ENCODE measurements around the gene APBB1IP. TPM values are rescaled to one million over a fixed set of nuclear protein-coding genes. Genes with fewer than 3 reads are reported as not detected.
"Not testable (repeated sequence)": the region's sequence is repeated elsewhere in the genome, so short reads cannot be mapped to it uniquely, and the experiment has no call there.

The APBB1IP gene
- total RNA-seq, 2 donors from 2014 or later: 2.3 to 4.0 TPM

GRCh38 chr10:26579256-26580063 is 141.3 kb downstream of the APBB1IP start:
- Histone ChIP-seq H3K9me3 (no peaks in the 10 kb centered on the region), H3K4me1 (no peaks in the 10 kb centered on the region), H3K27me3 (no peaks in the 10 kb centered on the region), H3K27ac (no peak overlapping the region), H3K4me3 (no peak overlapping the region), H3K36me3 (replicated peaks in 1 of 2; ENCODE audit: insufficient read depth in 1 of 2, low read depth in 2 of 2) (no peaks in the 10 kb centered on the region)
- DNase-seq (peak in 1 of 4 donors; percentile 52), ATAC-seq (no peak)
- WGBS, 2 donors: 79 to 86% methylated on average over 12 to 26 of the region's 26 CpGs
- intact Hi-C loops (cut with DNase I): no loop called here
- no peak for TF ChIP-seq POLR2A (IDR thresholded peaks at IDR 0.05)

DNA sequence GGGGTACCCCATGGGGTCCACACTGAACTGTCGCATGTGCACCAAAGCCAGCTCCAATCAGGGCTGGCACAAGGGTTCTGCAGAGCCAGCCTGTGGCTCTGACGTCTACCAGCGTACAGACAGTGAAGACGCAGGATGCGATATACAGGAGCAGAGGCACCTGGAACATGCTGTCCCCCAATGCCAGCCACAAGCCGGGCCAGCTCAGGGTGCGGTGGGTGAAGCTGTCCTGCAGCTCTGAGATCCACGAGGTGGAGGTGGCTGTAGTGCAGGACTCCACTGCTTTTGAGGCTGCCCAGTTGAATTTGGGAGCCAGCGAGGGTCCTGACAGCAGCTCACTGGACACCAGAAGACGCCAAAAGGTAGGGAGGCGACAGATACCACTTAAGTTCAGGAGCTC is 148.1 kb downstream of the APBB1IP start:
- ATAC-seq (no peak), DNase-seq (no peak)
- no peaks in the 10 kb centered on the region for H3K9me3 ChIP-seq
- no peaks in the 10 kb centered on the region for H3K27me3 ChIP-seq
- intact Hi-C loops (cut with DNase I): no loop called here
- TF ChIP-seq CTCF (IDR thresholded peaks at IDR 0.05): no peak
- no peaks in the 10 kb centered on the region for H3K36me3 ChIP-seq (replicated peaks in 1 of 2; ENCODE audit: insufficient read depth in 1 of 2, low read depth in 2 of 2)
- no peak overlapping the region for H3K27ac ChIP-seq
- WGBS, 2 donors: 77 to 79% methylated on average over 10 to 11 of the region's 11 CpGs
- no peaks in the 10 kb centered on the region for H3K4me1 ChIP-seq
- no peak overlapping the region for H3K4me3 ChIP-seq

DNA sequence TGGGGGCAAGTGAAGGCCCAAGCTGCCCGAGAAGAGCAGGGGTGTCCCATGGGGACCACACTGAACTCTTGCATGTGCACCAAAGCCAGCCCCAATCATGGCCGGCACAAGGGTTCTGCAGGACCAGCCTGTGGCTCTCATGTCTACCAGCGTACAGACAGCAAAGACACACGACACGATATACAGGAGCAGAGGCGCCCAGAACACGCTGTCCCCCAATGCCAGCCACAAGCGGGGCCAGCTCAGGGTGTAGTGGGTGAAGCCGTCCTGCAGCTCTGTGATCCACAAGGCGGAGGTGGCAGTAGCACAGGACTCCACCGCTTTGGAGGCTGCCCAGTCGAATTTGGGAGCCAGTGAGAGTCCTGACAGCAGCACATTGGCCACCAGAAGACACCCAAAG is 150.5 kb downstream of the APBB1IP start:
- Histone ChIP-seq H3K9me3 (no peaks in the 10 kb centered on the region), H3K27me3 (no peaks in the 10 kb centered on the region), H3K36me3 (replicated peaks in 1 of 2; ENCODE audit: insufficient read depth in 1 of 2, low read depth in 2 of 2) (no peaks in the 10 kb centered on the region), H3K4me3 (no peak overlapping the region), H3K27ac (no peak overlapping the region), H3K4me1 (no peaks in the 10 kb centered on the region)
- ATAC-seq (no peak), DNase-seq (no peak)
- intact Hi-C loops (cut with DNase I): no loop called here
- TF ChIP-seq CTCF (IDR thresholded peaks at IDR 0.05) (no peak), POLR2A (IDR thresholded peaks at IDR 0.05) (no peak)
- 79 to 85% methylated on average over 9 to 12 of the region's 12 CpGs for WGBS, 2 donors

DNA sequence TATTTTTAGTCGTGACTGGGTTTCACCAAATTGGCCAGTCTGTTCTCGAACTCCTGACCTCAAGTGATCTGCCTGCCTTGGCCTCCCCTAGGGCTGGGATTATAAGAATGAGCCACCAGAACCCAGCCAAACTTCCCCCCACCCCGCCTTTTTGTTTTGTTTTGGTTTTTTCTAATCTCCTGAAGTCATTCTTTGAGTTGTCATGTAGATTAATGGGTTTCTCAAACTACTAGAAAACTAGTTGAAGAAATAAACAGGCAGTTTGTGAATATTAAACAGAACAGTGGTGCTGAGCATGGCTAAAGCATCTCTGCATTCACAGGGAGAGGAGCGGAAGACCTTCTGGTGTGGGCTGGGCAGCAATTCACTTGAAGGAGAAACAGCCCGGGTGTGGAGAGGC is 151.7 kb downstream of the APBB1IP start:
- WGBS, 2 donors: 53 to 61% methylated on average over 5 of the region's 5 CpGs
- H3K4me3 ChIP-seq; DNase-seq; H3K27me3 ChIP-seq; H3K36me3 ChIP-seq (replicated peaks in 1 of 2; ENCODE audit: insufficient read depth in 1 of 2, low read depth in 2 of 2); ATAC-seq; H3K4me1 ChIP-seq; H3K9me3 ChIP-seq; H3K27ac ChIP-seq; intact Hi-C loops (cut with DNase I): not testable (repeated sequence)

GRCh38 chr10:26593896-26594295 is 155.8 kb downstream of the APBB1IP start:
- H3K27me3 ChIP-seq: no peaks in the 10 kb centered on the region
- DNase-seq: no peak
- no peaks in the 10 kb centered on the region for H3K36me3 ChIP-seq (replicated peaks in 1 of 2; ENCODE audit: insufficient read depth in 1 of 2, low read depth in 2 of 2)
- no peak for ATAC-seq
- H3K4me3 ChIP-seq: no peak overlapping the region
- H3K4me1 ChIP-seq: no peaks in the 10 kb centered on the region
- intact Hi-C loops (cut with DNase I): no loop called here
- no peaks in the 10 kb centered on the region for H3K9me3 ChIP-seq
- 30 to 34% methylated on average over 10 to 19 of the region's 19 CpGs for WGBS, 2 donors
- H3K27ac ChIP-seq: no peak overlapping the region
- TF ChIP-seq POLR2A (IDR thresholded peaks at IDR 0.05): no peak
- TF ChIP-seq CTCF (IDR thresholded peaks at IDR 0.05): no peak

DNA sequence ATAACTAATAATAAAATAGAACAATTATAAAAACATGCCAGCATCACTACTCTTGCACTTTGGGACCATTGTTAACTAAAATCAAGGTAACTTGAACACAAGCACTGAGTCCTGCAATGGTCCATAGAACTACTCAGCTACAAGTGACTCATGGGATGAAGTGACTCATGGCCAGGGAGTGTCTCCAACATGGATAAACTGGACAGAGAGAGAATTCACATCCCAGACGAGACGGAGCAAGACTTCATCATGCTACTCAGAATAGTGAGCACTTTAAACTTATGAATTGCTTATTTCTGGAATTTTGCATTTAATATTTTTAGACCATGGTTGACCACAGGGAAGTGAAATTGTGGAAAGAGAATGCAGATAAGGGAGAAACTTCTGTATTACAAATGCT is 165.1 kb downstream of the APBB1IP start:
- H3K27me3 ChIP-seq; H3K36me3 ChIP-seq (replicated peaks in 1 of 2; ENCODE audit: insufficient read depth in 1 of 2, low read depth in 2 of 2); DNase-seq; H3K4me3 ChIP-seq; H3K9me3 ChIP-seq; H3K4me1 ChIP-seq; ATAC-seq; intact Hi-C loops (cut with DNase I); H3K27ac ChIP-seq: not testable (repeated sequence)
- 65 to 80% methylated on average over 2 of the region's 2 CpGs for WGBS, 2 donors

GRCh38 chr10:26604320-26605093 is 166.4 kb downstream of the APBB1IP start:
- H3K27ac ChIP-seq; intact Hi-C loops (cut with DNase I); DNase-seq; H3K4me1 ChIP-seq; H3K27me3 ChIP-seq; H3K9me3 ChIP-seq; H3K4me3 ChIP-seq; H3K36me3 ChIP-seq (replicated peaks in 1 of 2; ENCODE audit: insufficient read depth in 1 of 2, low read depth in 2 of 2); ATAC-seq: not testable (repeated sequence)
- 77 to 78% methylated on average over 13 of the region's 13 CpGs for WGBS, 2 donors
